Measurements from ENCODE around the gene MYLK.

The MYLK gene

DNA sequence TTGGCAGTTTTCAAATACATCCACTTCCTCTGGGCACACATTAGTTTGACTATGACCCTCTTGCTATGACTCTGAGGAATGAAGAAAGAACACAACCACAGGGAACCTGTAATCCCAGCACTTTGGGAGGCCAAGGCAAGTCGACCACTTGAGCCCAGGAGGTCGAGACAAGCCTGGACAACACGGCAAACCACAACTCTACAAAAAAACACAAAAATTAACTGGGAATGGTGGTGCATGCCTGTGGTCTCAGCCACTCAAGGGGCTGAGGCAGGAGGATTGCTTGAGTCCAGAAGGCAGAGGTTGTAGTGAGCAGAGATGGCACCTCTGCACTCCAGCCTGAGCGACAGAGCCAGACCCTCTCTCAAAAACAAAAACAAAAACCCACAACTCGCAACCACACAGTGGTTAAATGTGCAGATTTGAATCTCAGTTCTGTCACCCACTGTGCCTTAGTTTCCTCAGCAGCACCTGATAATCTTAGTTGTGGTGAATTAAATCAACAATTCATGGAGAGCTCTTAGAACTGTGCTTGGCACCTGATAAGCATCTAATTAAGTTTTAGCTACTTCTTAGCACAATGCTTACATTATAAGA, 65.7 kb downstream of the MYLK start:
- no peaks in the 10 kb centered on the region for H4K20me1 ChIP-seq (ENCODE audit: insufficient read depth)
- H3K27me3 ChIP-seq (ENCODE audit: insufficient read depth, low read depth) = no peaks in the 10 kb centered on the region
- no peaks in the 10 kb centered on the region for H3K4me1 ChIP-seq (ENCODE audit: low read depth, poor library complexity, severe bottlenecking)
- H3K79me2 ChIP-seq (ENCODE audit: insufficient read depth, low read depth) = no peaks in the 10 kb centered on the region
- H3K27ac ChIP-seq = no peak overlapping the region
- no peak overlapping the region for H3K9ac ChIP-seq
- no peak overlapping the region for H2AFZ ChIP-seq (ENCODE audit: low read depth)
- no peak overlapping the region for H3K4me2 ChIP-seq
- no peak overlapping the region for H3K4me3 ChIP-seq (IDR thresholded peaks at IDR 0.05; ENCODE audit: insufficient read depth, low read depth, low read length)
- TF ChIP-seq, protein P1, sequence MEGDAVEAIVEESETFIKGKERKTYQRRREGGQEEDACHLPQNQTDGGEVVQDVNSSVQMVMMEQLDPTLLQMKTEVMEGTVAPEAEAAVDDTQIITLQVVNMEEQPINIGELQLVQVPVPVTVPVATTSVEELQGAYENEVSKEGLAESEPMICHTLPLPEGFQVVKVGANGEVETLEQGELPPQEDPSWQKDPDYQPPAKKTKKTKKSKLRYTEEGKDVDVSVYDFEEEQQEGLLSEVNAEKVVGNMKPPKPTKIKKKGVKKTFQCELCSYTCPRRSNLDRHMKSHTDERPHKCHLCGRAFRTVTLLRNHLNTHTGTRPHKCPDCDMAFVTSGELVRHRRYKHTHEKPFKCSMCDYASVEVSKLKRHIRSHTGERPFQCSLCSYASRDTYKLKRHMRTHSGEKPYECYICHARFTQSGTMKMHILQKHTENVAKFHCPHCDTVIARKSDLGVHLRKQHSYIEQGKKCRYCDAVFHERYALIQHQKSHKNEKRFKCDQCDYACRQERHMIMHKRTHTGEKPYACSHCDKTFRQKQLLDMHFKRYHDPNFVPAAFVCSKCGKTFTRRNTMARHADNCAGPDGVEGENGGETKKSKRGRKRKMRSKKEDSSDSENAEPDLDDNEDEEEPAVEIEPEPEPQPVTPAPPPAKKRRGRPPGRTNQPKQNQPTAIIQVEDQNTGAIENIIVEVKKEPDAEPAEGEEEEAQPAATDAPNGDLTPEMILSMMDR (conservative IDR thresholded peaks at IDR 0.05; ENCODE audit: low read depth, low read length) = no peak
- H3K36me3 ChIP-seq (ENCODE audit: insufficient read depth) = no peaks in the 10 kb centered on the region

DNA sequence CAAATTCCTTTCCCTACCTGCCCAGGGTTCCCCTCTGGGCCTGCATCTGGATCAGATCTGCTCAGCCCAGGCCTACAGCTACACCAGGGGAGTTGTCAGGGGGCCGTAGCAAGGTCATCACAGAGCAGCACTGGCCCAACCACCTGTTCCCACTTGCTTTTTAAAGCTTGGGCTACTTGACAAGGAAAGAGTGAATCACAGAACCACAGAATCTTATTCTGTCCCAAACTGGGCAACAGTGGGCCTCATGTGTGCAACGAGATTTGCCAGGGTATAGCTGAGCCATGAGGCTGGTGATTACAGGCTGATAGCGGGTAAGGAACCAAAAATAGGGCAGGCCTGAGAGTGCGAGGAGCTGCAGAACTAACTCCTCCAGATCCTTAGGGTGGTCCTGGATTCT, 66.7 kb downstream of the MYLK start:
- Histone ChIP-seq H3K4me3 (IDR thresholded peaks at IDR 0.05; ENCODE audit: insufficient read depth, low read depth, low read length) (no peak overlapping the region), H3K27ac (no peak overlapping the region), H4K20me1 (ENCODE audit: insufficient read depth) (no peaks in the 10 kb centered on the region), H3K27me3 (ENCODE audit: insufficient read depth, low read depth) (no peaks in the 10 kb centered on the region), H3K4me2 (no peak overlapping the region), H3K4me1 (ENCODE audit: low read depth, poor library complexity, severe bottlenecking) (no peaks in the 10 kb centered on the region), H2AFZ (ENCODE audit: low read depth) (no peak overlapping the region), H3K36me3 (ENCODE audit: insufficient read depth) (no peaks in the 10 kb centered on the region), H3K79me2 (ENCODE audit: insufficient read depth, low read depth) (no peaks in the 10 kb centered on the region), H3K9ac (no peak overlapping the region)
- TF ChIP-seq, protein P1 (conservative IDR thresholded peaks at IDR 0.05; ENCODE audit: low read depth, low read length) = no peak

DNA sequence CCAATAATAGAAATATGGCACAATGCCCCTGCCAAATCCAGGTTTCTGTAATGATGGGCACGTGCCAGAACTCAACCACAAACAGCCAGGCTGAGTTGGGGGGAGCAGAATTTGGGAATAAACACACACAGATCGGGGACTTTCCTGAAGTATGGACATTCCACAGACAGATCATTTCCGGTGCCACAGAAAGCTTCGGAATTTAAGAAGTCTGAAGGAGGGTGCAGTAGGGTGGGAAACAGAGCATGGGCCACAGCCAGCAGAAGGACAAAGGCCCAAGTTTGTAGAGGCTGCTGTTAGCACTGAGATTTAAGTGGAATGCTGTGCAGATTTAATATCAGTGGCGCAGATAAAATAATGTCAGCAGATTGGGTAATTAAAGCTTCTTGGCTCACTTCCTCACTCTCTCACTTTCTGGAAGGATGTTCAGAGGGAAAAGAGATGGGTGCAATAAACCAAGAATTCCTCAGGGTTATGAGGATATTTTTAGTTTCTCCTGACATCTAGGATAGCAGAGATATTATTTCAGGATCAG, 67.4 kb downstream of the MYLK start:
- Histone ChIP-seq H3K36me3 (ENCODE audit: insufficient read depth) (no peaks in the 10 kb centered on the region), H3K27ac (no peak overlapping the region), H2AFZ (ENCODE audit: low read depth) (no peak overlapping the region)

DNA sequence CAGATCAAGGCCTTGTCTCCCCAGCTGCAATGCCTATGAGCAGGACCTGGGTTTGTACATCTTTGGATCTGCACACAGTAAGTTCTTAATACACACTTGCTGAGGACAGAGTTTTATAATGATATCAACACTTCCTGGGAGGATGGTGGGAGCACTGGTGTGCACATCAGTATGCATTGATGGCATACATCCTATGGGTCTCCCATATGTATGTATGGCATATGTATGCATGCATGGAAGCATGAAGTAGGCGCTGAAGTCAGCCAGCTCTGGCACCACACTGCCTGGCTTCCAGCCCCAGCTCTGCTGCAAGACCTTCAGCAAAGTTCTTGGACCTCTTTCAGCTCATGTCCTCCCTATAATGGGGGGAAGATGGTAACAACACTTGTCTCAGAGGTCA, 68.2 kb downstream of the MYLK start:
- Histone ChIP-seq H3K9ac (no peak overlapping the region), H3K4me2 (no peak overlapping the region), H3K36me3 (ENCODE audit: insufficient read depth) (no peaks in the 10 kb centered on the region), H2AFZ (ENCODE audit: low read depth) (no peak overlapping the region), H3K27me3 (ENCODE audit: insufficient read depth, low read depth) (no peaks in the 10 kb centered on the region), H3K4me1 (ENCODE audit: low read depth, poor library complexity, severe bottlenecking) (no peaks in the 10 kb centered on the region), H3K4me3 (IDR thresholded peaks at IDR 0.05; ENCODE audit: insufficient read depth, low read depth, low read length) (no peak overlapping the region), H4K20me1 (ENCODE audit: insufficient read depth) (no peaks in the 10 kb centered on the region), H3K79me2 (ENCODE audit: insufficient read depth, low read depth) (no peaks in the 10 kb centered on the region), H3K27ac (no peak overlapping the region)
- TF ChIP-seq, protein P1 (conservative IDR thresholded peaks at IDR 0.05; ENCODE audit: low read depth, low read length) = no peak

More for the DNA sequence above, 67.4 kb downstream of the MYLK start:
- Histone ChIP-seq H3K79me2 (ENCODE audit: insufficient read depth, low read depth) (no peaks in the 10 kb centered on the region), H3K4me3 (IDR thresholded peaks at IDR 0.05; ENCODE audit: insufficient read depth, low read depth, low read length) (no peak overlapping the region), H3K4me1 (ENCODE audit: low read depth, poor library complexity, severe bottlenecking) (no peaks in the 10 kb centered on the region), H4K20me1 (ENCODE audit: insufficient read depth) (no peaks in the 10 kb centered on the region), H3K9ac (no peak overlapping the region), H3K27me3 (ENCODE audit: insufficient read depth, low read depth) (no peaks in the 10 kb centered on the region), H3K4me2 (no peak overlapping the region)
- TF ChIP-seq, protein P1 (conservative IDR thresholded peaks at IDR 0.05; ENCODE audit: low read depth, low read length) = no peak
